RCC 7860 (cell line): Measurements from ENCODE around the gene CCDC107.

Source experiments
- DNase-seq: peaks from one replicate; pipeline ENCODE4 v3.0.0-alpha.2; 2015; ENCODE audit warnings: low spot score
- FAIRE-seq: peaks from 2 replicates; lab custom pipeline; 2012; peaks lifted over from hg19 to GRCh38; lab: Jason Lieb, UNC

CCDC107 gene

GRCh38 chr9:35700031-35700430 is 41.9 kb downstream of the CCDC107 start:
- no peak for FAIRE-seq
- DNase-seq: no peak

GRCh38 chr9:35700942-35701341 is 42.9 kb downstream of the CCDC107 start:
- no peak for FAIRE-seq
- no peak for DNase-seq

GRCh38 chr9:35702696-35703095 is 44.6 kb downstream of the CCDC107 start:
- no peak for DNase-seq
- no peak for FAIRE-seq

- DNase-seq (no peak), FAIRE-seq (no peak)
Observed at GRCh38 chr9:35703906-35704672, 46.0 kb downstream of the CCDC107 start.

- DNase-seq (no peak), FAIRE-seq (no peak)
Observed at GRCh38 chr9:35705372-35705771, 47.3 kb downstream of the CCDC107 start.

- no peak for DNase-seq
- no peak for FAIRE-seq
Observed at GRCh38 chr9:35705836-35706430, 47.8 kb downstream of the CCDC107 start.

- FAIRE-seq (no peak), DNase-seq (no peak)
Observed at GRCh38 chr9:35706951-35707350, 48.9 kb downstream of the CCDC107 start.

- FAIRE-seq (no peak), DNase-seq (no peak)
Observed at GRCh38 chr9:35708146-35708545, 50.1 kb downstream of the CCDC107 start.

GRCh38 chr9:35710818-35711500 is 52.9 kb downstream of the CCDC107 start:
- DNase-seq (no peak), FAIRE-seq (no peak)
